ENCODE results near the gene TMEM236.
"Not testable (repeated sequence)": the region's sequence is repeated elsewhere in the genome, so short reads cannot be mapped to it uniquely, and the experiment has no call there.

Gene TMEM236, protein sequence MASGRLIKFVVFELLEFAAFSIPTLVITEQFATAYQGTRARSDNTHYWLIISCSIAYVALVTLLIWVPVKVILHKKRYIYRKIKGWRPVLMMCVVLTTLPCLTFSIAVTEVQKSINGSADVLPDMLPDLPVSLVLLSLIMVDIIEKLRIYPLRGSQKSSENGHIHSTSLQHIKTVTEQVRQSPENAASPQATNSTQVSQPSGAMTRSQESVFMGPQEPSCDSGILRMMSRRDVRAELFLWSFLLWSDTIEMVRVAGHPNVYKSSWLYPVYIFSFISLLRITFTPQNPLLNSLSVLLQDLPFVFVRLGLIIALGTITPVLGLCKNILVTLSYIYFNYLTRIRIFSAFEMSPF

DNA sequence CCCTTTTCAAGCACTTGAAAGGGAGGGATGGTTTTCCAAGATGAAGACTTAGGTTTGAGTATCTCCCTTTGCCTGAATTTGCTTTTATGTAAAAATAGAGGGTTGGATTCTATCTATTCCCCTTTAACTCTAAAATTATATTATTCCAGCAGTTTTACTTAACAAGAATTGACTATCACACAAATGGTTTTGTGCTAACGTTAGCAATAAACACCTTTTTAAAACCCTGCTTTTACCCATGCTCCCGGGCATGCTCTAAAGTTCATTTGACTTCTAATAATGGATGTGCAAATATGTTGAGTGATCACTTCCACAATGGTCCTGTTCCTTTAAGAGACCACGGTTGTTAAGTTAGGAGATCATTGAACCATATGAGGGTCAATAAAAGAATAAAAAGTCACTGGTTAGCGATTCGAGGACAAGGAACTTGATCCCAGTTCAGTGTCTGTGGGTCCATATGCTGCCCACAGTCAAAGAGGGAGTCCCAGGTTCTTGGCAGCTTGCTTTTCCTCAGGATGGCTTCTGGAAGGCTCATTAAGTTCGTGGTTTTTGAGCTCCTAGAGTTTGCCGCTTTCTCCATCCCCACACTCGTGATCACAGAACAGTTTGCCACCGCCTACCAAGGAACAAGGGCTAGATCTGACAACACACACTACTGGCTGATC lies at the start of gene TMEM236:
Gene TMEM236, plus strand, starts transcription at position 421 of the 665 bp plus-strand sequence. Its CDS starts 95 bp downstream, at position 516.
- DNase-seq: no peak

DNA sequence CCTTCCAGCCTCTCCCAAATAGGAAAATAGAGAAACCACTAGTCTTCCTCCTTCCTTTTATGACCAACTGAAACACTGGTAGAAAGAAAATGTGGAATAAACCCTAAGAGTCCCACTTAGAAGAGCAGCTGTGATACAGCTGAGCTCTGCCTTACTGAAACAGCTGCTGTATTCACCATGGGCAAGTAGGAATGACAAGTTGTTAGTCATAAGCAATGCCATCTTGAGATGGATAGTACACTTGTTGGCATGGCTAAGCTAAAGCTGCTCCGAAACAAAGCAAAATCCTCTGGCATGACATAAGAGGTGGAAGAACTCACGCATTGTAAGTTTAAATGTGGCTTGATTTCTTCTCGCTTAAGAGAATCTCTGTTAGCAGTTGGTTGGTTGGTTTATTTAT lies 48.3 kb upstream of the TMEM236 start:
- no peak for DNase-seq

DNA sequence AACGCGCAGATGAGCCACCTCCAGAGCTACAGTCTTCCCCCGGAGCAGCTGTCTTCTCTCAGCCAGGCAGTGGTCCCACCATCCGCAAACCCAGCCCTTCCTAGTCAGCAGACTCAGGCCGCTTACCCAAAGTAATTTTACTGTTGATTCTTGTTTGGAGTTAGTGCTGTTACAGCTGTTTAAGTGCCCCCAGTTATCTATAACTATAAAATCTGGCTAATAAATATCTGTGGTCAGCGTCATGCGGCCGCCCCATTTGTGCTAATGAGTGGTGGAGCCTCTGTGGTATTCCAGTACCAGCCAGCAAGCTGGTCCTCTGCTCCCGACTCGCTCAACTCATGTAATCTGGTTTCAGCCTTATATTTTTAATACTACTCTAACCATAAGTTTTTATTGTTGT lies 43.2 kb upstream of the TMEM236 start:
- DNase-seq: no peak

DNA sequence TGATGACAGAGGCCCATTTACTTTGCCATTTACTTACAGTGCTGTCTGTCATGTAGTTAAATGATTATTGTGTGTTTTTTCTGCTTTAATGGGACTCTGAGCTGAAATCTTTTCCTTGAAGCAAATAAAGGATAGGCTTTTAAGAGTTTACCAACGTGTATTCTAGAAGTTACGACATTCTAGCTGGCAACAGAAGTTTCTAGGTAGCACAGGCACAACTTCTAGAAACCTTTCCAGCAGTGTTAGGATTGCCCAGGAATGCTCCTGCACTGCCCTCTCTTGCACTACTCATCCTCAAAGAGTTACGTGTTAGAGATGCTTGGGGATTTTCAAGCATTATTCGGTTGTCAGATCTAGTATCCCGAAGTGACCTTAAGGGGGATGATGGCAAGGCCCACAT lies 42.5 kb upstream of the TMEM236 start:
- DNase-seq: no peak

DNA sequence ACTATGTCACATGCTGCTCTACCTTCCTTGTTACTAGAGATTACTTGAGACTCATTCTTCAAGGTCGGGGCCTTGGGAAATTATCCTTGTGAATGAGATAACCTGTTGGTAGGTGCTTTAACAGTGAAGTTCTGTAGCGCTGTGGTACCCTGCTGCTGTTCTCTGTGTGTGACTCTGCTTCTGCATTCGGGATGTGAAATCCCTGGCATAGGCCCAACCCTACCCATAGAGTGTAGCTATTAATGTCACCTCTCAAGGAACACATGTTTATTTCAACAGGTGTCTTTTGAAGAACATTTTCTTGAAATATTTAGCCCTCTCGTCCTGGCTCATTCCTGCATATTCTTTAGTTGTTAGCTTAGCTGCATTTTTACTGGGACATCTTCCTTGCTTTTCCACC lies 41.8 kb upstream of the TMEM236 start:
- no peak for DNase-seq

DNA sequence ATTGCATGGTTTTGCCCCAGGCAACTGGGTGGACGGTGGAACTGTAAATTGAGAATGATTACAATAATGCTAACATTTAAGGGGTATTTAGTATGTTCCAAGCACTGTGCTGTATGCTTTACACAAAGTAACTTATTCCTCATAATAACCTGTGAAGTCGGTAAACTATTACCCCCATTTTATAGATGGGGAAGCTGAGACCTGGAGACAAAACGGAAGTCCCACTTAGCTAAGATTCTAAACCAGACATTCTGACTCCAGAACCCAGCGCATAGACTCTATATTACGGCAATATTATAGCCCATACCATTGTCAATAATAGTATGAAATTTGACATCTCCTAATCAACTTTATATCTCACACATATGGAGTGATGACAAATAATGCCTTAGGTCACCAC lies 39.9 kb upstream of the TMEM236 start:
- DNase-seq: no peak

DNA sequence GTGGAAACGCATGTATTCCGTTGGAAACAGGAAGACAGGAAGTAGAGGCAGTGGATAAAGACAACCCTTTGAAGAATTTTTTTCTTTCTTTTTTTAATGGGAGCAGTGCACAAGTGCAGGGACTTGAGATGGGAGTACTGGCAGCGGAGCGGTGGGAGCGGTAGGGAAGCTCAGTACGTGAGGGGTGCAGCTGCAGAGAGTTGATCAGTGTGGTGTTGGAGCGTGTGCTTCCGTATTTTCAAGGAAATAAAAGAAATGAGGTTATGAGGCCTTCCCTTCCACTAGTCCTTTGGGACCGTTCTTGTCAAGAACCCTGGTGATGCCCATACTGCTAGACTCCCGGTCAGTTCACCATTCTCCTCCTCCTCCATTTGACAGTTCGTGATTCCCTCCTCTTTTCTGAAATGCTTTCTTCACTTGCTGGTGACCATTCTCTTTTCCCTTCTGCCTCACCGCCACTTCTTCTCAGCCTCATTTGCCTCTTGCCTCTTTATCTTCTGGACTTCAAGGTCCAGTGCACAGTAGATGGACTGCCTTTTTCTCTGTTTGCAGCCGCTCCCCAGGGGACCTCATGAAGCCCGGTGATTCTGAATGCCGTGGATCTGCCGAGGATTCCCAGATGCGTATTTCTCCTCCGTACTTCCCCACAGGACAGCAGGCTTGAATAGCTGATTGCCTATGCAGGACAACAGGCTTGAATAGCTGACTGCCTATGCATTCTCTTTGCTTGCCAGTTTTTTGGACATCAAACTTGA lies 39.1 kb upstream of the TMEM236 start:
- DNase-seq: no peak

DNA sequence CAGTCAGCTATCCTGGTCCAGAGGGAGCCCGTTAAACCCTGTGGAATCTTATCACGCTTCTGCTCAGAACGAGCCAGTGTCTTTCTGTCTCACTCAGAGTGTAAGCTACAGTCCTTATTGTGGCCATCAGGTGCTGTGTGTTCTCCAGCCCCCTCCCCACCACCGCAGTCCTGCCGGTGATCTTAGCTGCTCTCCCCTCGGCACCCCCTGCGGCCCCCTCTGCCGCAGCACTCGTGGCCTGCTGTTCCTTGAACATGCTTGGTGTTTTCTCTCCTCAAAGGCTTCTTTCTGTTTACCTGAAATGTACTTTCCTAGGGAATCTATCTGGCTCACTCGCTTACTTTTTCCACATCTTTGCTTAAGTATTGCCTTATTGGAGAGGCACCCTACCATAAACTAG lies 38.2 kb upstream of the TMEM236 start:
- no peak for DNase-seq

DNA sequence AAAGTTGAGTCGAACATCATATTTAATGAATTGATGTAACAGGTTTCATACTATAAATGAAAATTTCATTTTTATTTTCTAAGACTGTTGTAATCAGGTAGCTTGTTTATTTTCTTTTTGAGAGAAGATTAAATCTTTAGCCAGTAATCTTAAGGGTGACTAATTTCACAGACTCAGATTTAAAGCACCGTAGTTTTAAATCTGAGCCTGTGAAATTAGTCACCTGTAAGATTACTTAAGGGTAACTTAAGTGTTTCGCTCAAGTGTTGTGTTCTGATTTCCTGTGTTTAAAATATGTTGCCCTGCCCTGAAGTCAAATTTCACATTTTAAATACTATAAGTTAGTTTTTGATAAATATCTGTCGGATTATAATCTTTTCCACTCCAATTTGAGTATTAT lies 35.8 kb upstream of the TMEM236 start:
- DNase-seq: no peak

DNA sequence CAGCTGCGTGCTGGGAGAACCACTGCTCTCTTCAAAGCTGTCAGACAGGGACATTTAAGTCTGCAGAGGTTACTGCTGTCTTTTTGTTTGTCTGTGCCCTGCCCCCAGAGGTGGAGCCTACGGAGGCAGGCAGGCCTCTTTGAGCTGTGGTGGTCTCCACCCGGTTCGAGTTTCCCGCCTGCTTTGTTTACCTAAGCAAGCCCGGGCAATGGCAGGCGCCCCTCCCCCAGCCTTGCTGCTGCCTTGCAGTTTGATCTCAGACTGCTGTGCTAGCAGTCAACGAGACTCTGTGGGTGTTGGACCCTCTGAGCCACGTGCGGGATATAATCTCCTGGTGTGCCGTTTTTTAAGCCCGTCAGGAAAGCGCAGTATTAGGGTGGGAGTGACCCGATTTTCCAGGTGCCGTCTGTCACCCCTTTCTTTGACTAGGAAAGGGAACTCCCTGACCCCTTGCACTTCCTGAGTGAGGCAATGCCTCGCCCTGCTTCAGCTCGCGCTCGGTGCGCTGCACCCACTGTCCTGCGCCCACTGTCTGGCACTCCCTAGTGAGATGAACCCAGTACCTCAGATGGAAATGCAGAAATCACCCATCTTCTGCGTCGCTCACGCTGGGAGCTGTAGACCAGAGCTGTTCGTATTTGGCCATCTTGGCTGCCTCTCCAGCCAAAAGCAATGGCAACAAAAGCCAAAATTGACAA lies 29.5 kb upstream of the TMEM236 start:
- not testable (repeated sequence) for DNase-seq

DNA sequence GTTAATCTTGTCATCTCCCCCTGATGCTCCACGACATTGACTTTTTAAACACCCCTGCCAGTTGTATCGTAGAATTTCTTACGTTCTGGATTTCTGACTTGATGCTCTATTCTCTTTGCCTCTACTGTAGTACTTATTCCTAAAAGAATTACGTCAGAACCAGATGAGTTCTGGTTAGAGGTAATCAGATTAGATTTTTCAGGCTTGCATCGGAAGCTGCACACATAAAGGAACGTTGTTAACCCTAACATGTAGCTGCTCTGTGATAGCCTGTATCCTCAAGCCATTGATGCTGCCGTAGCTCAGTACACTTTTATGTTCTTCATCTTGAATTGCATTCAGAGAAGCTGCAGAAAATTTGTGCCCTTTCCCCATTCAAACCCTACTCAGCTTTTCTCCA lies 26.3 kb upstream of the TMEM236 start:
- no peak for DNase-seq

DNA sequence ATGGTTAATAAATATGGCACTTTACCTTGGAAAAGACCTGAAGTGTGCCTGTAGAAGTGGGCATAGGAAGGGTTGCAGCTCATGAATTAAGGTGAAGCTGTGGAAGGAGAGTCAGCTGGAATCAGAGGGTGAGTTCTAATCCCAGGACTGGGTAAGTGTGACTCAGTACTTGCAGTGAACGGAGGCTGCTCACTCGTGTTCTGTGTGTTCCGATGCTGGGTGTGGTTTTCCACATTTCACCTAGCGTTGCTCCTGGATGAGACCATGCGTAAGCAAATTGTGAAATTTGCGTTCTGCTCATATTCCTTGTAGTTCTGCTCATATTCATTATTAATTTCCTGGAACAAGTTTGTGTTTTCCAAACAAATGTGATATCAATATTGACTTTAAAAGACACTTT lies 22.4 kb upstream of the TMEM236 start:
- DNase-seq: no peak

DNA sequence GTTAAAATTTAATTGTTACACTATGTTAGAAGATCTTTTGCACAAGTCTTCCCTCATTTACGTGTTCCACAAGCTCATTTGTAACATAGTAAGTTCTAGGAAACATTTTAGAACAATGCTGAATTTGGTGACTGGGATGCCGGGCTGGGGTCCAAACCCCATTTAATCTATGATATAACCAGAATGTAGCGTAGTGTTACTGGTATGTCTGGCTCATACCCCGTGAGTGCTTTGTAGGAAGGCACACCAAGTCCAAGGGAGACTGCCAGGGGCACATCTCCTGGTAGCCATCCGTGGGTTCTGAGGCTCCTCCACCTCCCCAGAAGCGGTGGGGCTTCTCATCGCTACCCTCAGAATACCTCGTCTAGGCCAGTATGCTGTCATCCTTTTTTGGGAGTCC lies 21.3 kb upstream of the TMEM236 start:
- no peak for DNase-seq

DNA sequence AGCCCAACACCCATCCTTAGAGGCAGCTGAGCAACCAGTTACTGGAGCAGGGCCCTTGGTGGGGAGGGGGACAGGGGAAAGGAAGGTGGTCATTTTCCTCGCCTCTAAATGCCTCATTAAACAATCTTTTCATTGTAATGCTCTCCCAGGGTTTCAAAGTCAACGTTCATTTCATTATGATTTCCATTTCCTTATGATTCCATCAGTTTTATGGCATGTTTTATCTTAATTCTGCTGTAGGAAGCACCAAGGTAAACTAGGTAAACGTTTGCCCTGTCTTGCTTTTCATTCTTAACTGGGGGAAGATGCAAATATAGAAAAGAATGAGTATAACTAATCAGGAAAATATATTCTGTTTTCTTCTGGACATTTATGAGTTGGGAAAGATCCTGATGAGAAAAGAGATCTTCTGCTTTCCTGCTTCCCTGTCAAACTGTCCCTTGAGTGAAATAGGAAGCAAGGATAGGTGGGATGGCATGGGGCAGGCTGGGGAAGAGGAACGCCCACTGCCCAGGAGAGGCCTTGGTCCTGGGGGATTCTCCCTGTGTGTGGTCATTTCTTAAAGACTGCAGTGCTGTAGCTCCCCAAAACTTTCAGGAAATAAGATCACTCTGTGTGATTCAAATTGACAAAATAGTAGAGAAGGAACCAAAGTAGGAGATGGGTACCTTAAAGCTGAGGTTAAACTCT lies 20.5 kb upstream of the TMEM236 start:
- DNase-seq: no peak

DNA sequence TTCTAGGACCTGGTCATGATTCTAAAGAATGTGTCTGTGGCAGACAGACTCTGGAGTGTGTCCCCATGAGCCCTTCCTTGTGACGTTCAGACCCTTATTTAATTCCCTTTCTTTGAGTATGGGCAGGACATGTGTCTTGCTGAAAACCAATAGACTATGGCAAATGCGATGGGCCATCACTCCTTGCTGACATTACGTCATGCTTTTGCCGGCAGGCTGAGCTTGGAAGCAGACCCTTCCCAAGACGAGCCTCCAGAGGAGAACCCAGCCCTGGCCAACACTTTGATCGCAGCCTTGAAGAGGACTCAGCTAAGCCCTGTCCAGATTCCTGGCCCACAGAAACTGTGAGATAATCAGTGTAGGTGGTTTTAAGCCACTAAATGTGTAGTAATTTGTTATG lies 18.4 kb upstream of the TMEM236 start:
- no peak for DNase-seq

DNA sequence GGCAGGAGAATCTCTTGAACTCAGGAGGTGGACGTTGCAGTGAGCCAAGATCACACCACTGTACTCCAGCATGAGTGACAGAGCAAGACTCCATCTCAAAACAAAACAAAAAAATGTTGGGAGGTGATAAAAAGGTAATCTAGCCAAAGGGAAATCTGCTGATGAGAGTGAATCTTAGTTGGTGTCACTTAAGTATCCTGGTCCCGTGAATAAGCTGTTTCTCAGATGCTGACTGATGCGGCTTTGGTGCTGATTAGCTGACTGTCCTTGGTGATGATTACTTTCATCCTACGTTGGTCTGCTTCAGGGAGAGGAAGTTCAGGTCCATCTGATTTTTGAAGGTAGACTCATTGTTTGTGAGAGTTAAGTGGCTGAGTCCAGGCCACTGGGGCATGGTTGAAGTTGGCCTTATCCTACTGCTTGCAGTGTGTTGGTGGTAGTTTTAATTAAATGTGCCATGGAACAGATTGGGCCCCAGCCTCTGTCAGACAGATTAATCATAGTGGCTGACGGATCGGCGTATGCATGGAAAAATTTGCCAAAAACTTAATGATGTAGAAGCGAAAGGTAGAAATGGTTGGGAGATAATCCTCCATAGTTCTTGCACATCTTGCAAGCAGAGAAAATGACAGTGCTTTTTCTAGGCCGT lies 17.4 kb upstream of the TMEM236 start:
- no peak for DNase-seq

DNA sequence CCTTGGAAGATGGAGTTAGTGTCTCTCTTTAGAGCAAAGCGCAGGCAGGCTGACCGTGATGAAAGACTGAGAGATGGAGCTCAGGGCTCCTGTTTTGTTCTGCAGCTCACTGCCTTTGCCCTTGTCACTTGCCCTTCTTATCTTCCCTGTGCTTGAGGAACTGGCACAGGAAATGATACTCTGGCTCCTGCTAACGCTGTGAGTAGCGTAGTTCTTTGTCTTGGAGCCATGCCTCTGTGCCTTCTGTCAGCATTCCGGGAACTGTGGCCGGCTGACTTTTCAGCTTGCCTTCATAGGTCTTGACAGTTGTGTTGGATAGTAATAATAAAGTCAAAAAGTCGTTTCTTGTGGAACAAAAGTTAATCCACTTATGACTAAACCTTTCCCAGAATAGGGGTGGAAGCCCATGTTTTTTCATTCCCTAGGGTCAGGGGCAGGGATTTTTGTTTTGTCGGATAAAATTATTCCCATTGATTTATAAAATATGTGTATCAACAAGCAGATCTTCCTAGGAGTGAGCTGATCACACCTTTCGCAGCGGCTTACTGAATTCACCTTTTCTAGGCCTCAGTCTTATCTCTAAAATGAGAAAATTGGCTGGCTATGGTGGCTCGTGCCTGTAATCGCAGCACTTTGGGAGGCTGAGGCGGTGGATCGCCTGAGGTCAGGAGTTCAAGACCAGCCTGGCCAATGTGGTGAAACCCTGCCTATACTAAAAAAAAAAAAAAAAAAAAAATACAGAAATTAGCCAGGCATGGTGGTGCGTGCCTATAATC lies 16.6 kb upstream of the TMEM236 start:
- no peak for DNase-seq

DNA sequence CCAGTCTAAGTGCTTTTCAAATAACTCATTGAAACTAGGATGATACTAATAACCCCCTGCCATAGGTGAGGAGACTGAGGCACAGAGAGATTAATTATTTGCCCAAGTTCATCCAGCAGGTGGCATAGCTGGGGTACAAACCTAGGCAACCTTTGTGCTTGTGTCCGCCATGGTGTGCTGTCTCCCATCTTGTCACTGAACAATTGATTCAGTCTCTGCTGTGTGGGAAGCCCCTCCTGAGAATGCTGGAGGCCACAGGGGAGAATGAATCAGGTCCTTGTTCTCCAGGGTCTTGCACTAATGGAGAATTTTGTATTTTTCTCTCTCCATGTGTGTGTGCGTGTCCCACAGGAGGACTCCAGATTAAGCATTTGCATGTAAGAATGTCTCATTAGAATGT lies 15.8 kb upstream of the TMEM236 start:
- no peak for DNase-seq

DNA sequence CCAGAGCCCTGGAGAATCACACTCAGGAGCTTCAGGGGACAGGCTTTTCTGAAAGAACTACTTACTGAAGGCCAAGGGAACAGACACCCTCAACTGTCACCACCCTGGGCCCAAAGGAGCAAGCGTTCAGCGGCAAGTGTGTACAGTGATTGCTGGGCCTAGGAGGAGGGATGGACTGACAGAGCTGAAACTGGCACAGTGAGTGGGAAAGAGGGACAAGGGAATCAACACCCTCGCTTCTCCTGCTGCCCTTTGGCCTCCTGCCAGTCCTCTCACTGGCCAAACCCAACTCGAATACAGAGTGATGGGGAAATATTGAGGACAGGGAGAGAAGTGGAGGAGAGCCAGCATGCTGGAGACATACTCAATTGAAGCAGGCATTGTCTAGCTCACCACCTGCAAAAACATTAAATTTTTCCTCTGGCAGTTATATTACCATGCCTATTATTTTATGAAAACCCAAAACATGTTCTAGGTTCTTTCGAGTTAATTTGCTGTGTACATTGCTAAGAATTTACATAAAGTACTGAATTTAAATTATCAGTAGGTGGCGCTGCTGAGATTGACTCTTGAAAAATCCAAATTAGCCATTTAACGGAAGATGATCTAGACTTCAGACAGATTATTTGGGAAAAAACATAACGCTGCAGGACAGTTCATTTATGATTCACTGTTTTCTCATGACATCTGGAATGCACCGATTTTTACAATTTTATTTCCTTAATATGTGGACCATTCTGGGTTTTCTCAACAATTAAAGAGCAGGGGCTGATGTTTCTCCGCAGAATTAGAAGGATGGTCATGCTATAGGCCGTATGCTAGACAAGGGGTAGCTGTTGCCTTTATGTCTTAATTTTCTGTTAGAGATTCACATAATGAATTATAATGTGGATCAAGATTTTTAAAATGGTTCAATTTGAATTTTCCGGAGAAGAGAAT lies 14.7 kb upstream of the TMEM236 start:
- DNase-seq: no peak

DNA sequence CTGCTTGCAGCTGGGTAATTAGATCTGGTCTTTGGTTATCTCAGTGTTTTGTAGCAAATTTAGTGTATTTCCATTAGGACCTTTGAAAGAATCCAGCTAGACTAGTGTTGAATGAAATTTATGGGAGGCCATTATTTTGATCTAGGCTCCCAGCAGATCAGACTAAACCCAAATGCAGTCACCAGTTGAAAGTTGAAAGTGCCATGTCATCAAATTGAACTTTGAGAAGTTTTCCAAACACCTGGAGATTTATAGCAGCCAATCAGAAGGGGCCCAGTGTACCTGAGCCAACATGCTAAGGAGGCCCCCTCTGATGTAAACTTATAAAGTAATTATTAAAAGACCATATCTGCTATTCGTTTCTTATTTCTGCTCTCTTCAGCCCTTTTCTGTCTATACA lies 11.3 kb upstream of the TMEM236 start:
- DNase-seq: no peak
